Keratinocyte (primary cell): Measurements from ENCODE around the gene KAT6B. TPM values are rescaled to one million over a fixed set of nuclear protein-coding genes. Genes with fewer than 3 reads are reported as not detected.

Experiments
- DNase-seq: peaks from one replicate; pipeline ENCODE4 v3.0.0-alpha.2; 2011; ENCODE audit warnings: low read depth, missing footprints, low spot score
- FAIRE-seq: peaks from 2 replicates; lab custom pipeline; 2011; peaks lifted over from hg19 to GRCh38; lab: Jason Lieb, UNC
- H2AFZ ChIP-seq: 2 replicates; pipeline ENCODE4 v1.6.0; 2012; ENCODE audit warnings: low read length, control low read depth, inconsistent platforms; ENCODE audit not compliant: control insufficient read depth
- H3K27ac ChIP-seq: 2 replicates; pipeline ENCODE4 v1.5.1; 2011; ENCODE audit warnings: low read length; ENCODE audit not compliant: control insufficient read depth, insufficient read depth
- H3K27me3 ChIP-seq: 3 replicates; pipeline ENCODE4 v1.6.0; 2011; ENCODE audit warnings: low read length; ENCODE audit not compliant: control insufficient read depth, insufficient read depth; ENCODE audit errors: extremely low read depth
- H3K36me3 ChIP-seq, 2 experiments: 2 replicates in 1 of 2; 3 replicates in 1 of 2; pipeline ENCODE4 v1.5.1; 2011; ENCODE audit warnings: low read length in 2 of 2, mild to moderate bottlenecking in 1 of 2; ENCODE audit not compliant: control insufficient read depth in 2 of 2, insufficient read depth in 2 of 2; ENCODE audit errors: extremely low read depth in 1 of 2
- H3K4me1 ChIP-seq: 3 replicates; pipeline ENCODE4 v1.5.1; 2011; ENCODE audit warnings: low read length; ENCODE audit not compliant: control insufficient read depth, insufficient read depth; ENCODE audit errors: extremely low read depth
- H3K4me2 ChIP-seq: 3 replicates; pipeline ENCODE4 v1.6.0; 2011; ENCODE audit warnings: low read depth, low read length; ENCODE audit not compliant: control insufficient read depth, insufficient read depth; ENCODE audit errors: extremely low read depth
- H3K4me3 ChIP-seq, 3 experiments: fragments of 200-600 bp in 1 of 3; sonication (generic) in 1 of 3; 2 replicates in 2 of 3; 3 replicates in 1 of 3; pipeline ENCODE4 v1.5.1; 2011 to 2016; ENCODE audit warnings: low read length in 3 of 3, mild to moderate bottlenecking in 3 of 3, control low read depth in 2 of 3, inconsistent platforms in 1 of 3, low read depth in 1 of 3, mixed read lengths in 1 of 3, mixed run types in 1 of 3, moderate library complexity in 1 of 3; ENCODE audit not compliant: control insufficient read depth in 2 of 3, insufficient read depth in 2 of 3; ENCODE audit errors: extremely low read depth in 1 of 3
- H3K79me2 ChIP-seq: 2 replicates; pipeline ENCODE4 v1.6.0; 2012; ENCODE audit warnings: low read length; ENCODE audit not compliant: control insufficient read depth, insufficient read depth
- H3K9ac ChIP-seq: 3 replicates; pipeline ENCODE4 v1.6.0; 2011; ENCODE audit warnings: low read length; ENCODE audit not compliant: control insufficient read depth, insufficient read depth; ENCODE audit errors: extremely low read depth
- H3K9me1 ChIP-seq: 3 replicates; pipeline ENCODE4 v1.6.0; 2011; ENCODE audit warnings: low read length; ENCODE audit not compliant: control insufficient read depth, insufficient read depth; ENCODE audit errors: extremely low read depth
- H3K9me3 ChIP-seq: 2 replicates; pipeline ENCODE4 v1.5.1; 2012; ENCODE audit warnings: low read depth, low read length; ENCODE audit not compliant: control insufficient read depth
- H4K20me1 ChIP-seq: 3 replicates; pipeline ENCODE4 v1.6.0; 2011; ENCODE audit warnings: low read length; ENCODE audit not compliant: control insufficient read depth, insufficient read depth; ENCODE audit errors: extremely low read depth
- CTCF ChIP-seq, 3 experiments: IDR thresholded peaks in 1 of 3; conservative IDR thresholded peaks in 1 of 3; optimal IDR thresholded peaks in 1 of 3; 2 replicates in 2 of 3; 3 replicates in 1 of 3; pipeline versions ENCODE3 to v1.5.1; 2011; ENCODE audit warnings: low read length in 3 of 3, mild to moderate bottlenecking in 3 of 3, moderate library complexity in 2 of 3, control low read depth in 1 of 3, inconsistent platforms in 1 of 3; ENCODE audit not compliant: insufficient read depth in 2 of 3; ENCODE audit errors: extremely low read depth in 1 of 3
- EZH2 ChIP-seq: IDR thresholded peaks from one replicate; pipeline ENCODE4 v1.6.1; 2012; ENCODE audit warnings: inconsistent platforms, mild to moderate bottlenecking, low read length, moderate library complexity
- dilution Hi-C: fragments of 300-500 bp; cut with MboI; formaldehyde crosslinking; loops from one replicate; pipeline ENCODE4 v1.7.0; 2020; ENCODE audit warnings: low sequenced_read_pairs; ENCODE audit not compliant: extremely low pct_ligation_motif_present
- polyA plus RNA-seq, 5 experiments: library from polyadenylated mRNA; depleted of rRNA in 3 of 5; stranded (reverse) in 3 of 5; stranded (forward) in 1 of 5; unstranded in 1 of 5; fragments of >200 nt; gene quantifications; 1 replicate in 1 of 5; 2 replicates in 3 of 5; 3 replicates in 1 of 5; pipeline versions ENCODE4 v1.2.1 to v1.2.3, GENCODE V29; 2011 to 2012; ENCODE audit warnings: missing spikeins in 2 of 5, low read depth in 1 of 5, low replicate concordance in 1 of 5

Gene KAT6B
- polyA plus RNA-seq, 1 donor (not counting 4 experiments of a cell fraction or from before 2014, with no cell fraction given), result 2.9 TPM

GRCh38 chr10:74969530-74969929 lies 143.1 kb downstream of the KAT6B start:
- no peaks in the 10 kb centered on the region for H3K4me1 ChIP-seq
- no peak overlapping the region for H3K9ac ChIP-seq

GRCh38 chr10:74973741-74974392 lies 147.5 kb downstream of the KAT6B start:
- Histone ChIP-seq H3K9me1 (no peaks in the 10 kb centered on the region), H3K79me2 (no peaks in the 10 kb centered on the region), H3K4me2 (no peak overlapping the region), H3K9ac (no peak overlapping the region), H3K27me3 (no peaks in the 10 kb centered on the region), H3K36me3 (peaks cover 0 to 1% of the 10 kb centered on the region in 2 experiments), H3K4me3 (no peak overlapping the region), H3K4me1 (no peaks in the 10 kb centered on the region), H3K27ac (no peak overlapping the region), H2AFZ (no peak overlapping the region), H4K20me1 (no peaks in the 10 kb centered on the region), H3K9me3 (no peaks in the 10 kb centered on the region)
- dilution Hi-C loops, result no loop called here
- DNase-seq (no peak), FAIRE-seq (no peak)
- TF ChIP-seq CTCF (optimal IDR thresholded peaks at IDR 0.05 in 1 of 3, IDR thresholded peaks at IDR 0.05 in 1 of 3, conservative IDR thresholded peaks at IDR 0.05 in 1 of 3; ENCODE audit: extremely low read depth in 1 of 3, insufficient read depth in 2 of 3, low read length in 3 of 3) (no peak), EZH2 (no peak)

More at GRCh38 chr10:74969530-74969929, 143.1 kb downstream of the KAT6B start:
- Histone ChIP-seq H3K4me3 (no peak overlapping the region), H3K4me2 (no peak overlapping the region), H4K20me1 (no peaks in the 10 kb centered on the region), H3K9me1 (no peaks in the 10 kb centered on the region), H3K27me3 (no peaks in the 10 kb centered on the region), H3K36me3 (peaks cover 0 to 1% of the 10 kb centered on the region in 2 experiments), H2AFZ (no peak overlapping the region), H3K9me3 (no peaks in the 10 kb centered on the region), H3K79me2 (no peaks in the 10 kb centered on the region), H3K27ac (no peak overlapping the region)
- dilution Hi-C loops, result no loop called here
- DNase-seq (no peak), FAIRE-seq (no peak)
- TF ChIP-seq CTCF (optimal IDR thresholded peaks at IDR 0.05 in 1 of 3, IDR thresholded peaks at IDR 0.05 in 1 of 3, conservative IDR thresholded peaks at IDR 0.05 in 1 of 3; ENCODE audit: extremely low read depth in 1 of 3, insufficient read depth in 2 of 3, low read length in 3 of 3) (no peak), EZH2 (no peak)
